ENCODE data around the gene NOS3.

The NOS3 gene

DNA sequence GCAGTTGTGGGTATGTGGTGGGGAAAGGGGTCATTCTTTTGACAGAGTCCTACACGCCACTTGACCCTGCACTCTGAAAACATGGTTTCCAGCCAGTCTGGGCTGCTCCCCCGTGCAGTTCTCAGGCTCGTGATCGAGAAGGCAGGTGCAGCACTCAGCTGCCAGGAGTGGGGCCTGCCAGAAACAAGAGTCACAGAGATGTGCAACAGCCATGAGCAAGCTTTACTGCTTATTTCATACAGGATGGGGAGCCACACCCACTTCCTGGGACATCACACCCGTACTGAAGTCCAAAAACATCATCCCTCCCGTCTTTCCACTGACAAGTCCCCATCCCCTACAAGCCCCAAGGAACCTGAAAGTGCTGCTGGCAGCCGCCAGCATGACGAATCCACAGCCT is 24.1 kb downstream of the NOS3 start:
- no peak for TF ChIP-seq REST (IDR thresholded peaks at IDR 0.05; ENCODE audit: insufficient read depth in 1 of 2, low read depth in 2 of 2, low read length in 2 of 2)
- TF ChIP-seq TAF1 (IDR thresholded peaks at IDR 0.05; ENCODE audit: borderline replicate concordance, insufficient read depth, low read length): no peak
- TF ChIP-seq SIN3A (IDR thresholded peaks at IDR 0.05; ENCODE audit: borderline replicate concordance, insufficient read depth, low read length): no peak
- TF ChIP-seq POLR2AphosphoS5 (IDR thresholded peaks at IDR 0.05; ENCODE audit: low read depth, low read length): no peak
- no peak for TF ChIP-seq FOXP2 (optimal IDR thresholded peaks at IDR 0.05; ENCODE audit: borderline replicate concordance, extremely low read depth, extremely low read length, insufficient read depth)

GRCh38 chr7:151015967-151016366 is 25.1 kb downstream of the NOS3 start:
- TF ChIP-seq POLR2AphosphoS5 (IDR thresholded peaks at IDR 0.05; ENCODE audit: low read depth, low read length): no peak
- no peak for TF ChIP-seq FOXP2 (optimal IDR thresholded peaks at IDR 0.05; ENCODE audit: borderline replicate concordance, extremely low read depth, extremely low read length, insufficient read depth)
- no peak for TF ChIP-seq REST (IDR thresholded peaks at IDR 0.05; ENCODE audit: insufficient read depth in 1 of 2, low read depth in 2 of 2, low read length in 2 of 2)
- TF ChIP-seq SIN3A (IDR thresholded peaks at IDR 0.05; ENCODE audit: borderline replicate concordance, insufficient read depth, low read length): no peak
- no peak for TF ChIP-seq TAF1 (IDR thresholded peaks at IDR 0.05; ENCODE audit: borderline replicate concordance, insufficient read depth, low read length)

DNA sequence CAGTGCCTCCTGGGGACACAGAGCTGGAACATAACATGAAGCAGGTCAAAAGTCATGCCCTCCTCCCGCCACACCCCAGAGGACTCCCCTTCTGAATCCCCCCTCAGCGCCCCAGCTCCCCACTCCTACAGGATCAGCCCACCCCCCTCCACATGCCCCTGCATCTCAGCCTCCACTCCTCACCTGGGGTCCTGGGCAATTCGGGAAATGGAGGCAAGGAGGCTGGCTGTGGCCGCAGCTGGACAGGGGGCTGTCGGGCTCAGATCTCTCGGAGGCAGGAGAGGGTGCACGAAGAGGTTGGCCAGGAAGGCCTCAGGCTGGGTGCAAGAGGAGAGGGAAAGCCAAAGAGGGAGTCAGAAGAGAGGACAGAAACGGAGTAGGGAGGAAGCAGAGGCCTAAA is 25.7 kb downstream of the NOS3 start:
- no peak for TF ChIP-seq FOXP2 (optimal IDR thresholded peaks at IDR 0.05; ENCODE audit: borderline replicate concordance, extremely low read depth, extremely low read length, insufficient read depth)

DNA sequence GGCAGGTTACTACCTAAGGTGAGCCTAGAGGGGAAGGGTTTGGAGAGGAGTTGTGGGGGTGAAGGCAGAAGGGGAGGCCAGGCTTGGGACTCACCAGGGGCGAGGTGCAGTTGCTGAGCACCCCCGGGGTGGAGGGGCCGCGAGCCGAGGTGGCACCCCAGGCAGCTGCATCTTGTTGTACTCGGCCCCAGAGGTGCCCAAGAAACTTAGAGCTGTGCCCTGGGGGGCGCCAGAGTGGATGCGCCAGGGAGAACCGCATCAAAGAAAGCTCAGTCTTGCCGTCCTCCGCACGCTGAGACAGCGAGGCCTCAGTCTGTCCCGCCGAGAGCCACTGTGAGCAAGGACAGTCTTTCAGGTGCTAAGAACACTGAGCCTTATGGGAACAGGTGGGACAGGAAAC is 26.1 kb downstream of the NOS3 start:
- TF ChIP-seq SIN3A (IDR thresholded peaks at IDR 0.05; ENCODE audit: borderline replicate concordance, insufficient read depth, low read length) (no peak), REST (IDR thresholded peaks at IDR 0.05; ENCODE audit: insufficient read depth in 1 of 2, low read depth in 2 of 2, low read length in 2 of 2) (no peak), POLR2AphosphoS5 (IDR thresholded peaks at IDR 0.05; ENCODE audit: low read depth, low read length) (no peak), TAF1 (IDR thresholded peaks at IDR 0.05; ENCODE audit: borderline replicate concordance, insufficient read depth, low read length) (no peak), FOXP2 (optimal IDR thresholded peaks at IDR 0.05; ENCODE audit: borderline replicate concordance, extremely low read depth, extremely low read length, insufficient read depth) (no peak)

DNA sequence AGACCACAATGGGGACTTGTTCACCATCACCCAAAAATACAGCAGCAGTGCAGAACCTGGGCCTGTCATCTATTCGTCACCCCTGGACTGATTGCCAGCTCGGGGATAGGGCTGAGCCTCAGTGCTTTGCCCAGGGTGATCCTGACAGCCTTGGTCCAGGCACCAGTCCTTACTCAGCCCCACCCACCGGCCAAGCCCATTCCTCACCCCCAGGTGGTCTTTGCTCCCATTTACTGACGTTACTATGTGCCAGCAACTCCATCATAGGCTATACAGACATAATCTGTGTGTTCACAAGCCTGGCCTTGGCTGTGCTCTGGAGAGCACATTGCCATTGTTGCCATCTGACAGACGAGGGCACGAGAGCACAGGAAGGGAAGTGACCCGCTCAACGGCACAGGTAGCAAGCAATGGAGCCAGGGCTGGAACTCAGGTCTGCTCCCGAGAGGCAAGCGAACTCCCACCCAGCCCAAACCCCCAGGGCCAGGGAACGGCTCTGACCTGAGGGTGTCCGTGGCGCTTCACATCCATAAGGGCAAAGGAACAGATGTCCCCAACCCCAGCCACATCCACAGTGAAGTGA is 26.6 kb downstream of the NOS3 start:
- no peak for TF ChIP-seq POLR2AphosphoS5 (IDR thresholded peaks at IDR 0.05; ENCODE audit: low read depth, low read length)
- TF ChIP-seq REST (IDR thresholded peaks at IDR 0.05; ENCODE audit: insufficient read depth in 1 of 2, low read depth in 2 of 2, low read length in 2 of 2): no peak
- no peak for TF ChIP-seq SIN3A (IDR thresholded peaks at IDR 0.05; ENCODE audit: borderline replicate concordance, insufficient read depth, low read length)
- no peak for TF ChIP-seq TAF1 (IDR thresholded peaks at IDR 0.05; ENCODE audit: borderline replicate concordance, insufficient read depth, low read length)
- TF ChIP-seq FOXP2 (optimal IDR thresholded peaks at IDR 0.05; ENCODE audit: borderline replicate concordance, extremely low read depth, extremely low read length, insufficient read depth): no peak

Data from PFSK-1 (cell line).